ENCODE results near the gene TMPRSS2.
A peak's percentile ranks its signal among the peaks of the same experiment; 100 is the strongest.
"Not testable (repeated sequence)": the region's sequence is repeated elsewhere in the genome, so short reads cannot be mapped to it uniquely, and the experiment has no call there.

TMPRSS2 gene

DNA sequence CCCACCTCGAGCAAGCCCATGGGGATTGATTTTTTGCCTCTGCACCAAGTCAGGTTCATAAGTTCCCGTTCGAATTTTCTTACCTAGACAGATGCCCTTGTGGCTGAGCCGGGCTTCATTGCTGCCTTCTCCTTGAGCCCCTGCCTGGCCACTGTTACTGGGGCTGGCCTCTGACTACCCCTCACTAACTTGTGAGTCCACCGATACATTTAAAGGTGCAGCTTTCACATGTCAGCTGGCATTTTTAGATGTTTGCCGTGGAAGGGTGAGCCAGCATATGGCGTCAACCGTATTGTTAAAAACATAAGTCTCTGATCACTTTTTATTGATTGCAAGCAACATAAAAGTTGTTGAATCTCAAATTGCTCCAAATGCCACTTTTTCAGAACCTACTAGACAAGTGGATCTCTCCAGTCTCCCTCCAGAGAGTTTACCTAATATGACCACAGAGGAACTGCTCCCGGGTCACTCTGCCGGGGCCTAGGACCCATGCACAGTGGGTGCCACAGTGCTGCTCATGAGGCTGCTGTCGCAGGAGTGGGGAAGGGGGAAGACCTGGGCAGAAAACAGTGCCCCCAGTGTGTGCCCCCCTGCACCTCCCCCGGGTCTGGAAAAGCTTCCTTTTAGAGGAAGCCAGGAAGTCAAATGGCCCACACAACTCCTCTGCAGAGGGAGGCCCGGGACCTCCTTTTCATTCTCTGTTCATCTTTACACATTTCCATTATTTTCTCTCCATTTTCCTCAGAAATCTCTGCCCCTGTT, 63.1 kb downstream of the TMPRSS2 start:
- no peak for DNase-seq

DNA sequence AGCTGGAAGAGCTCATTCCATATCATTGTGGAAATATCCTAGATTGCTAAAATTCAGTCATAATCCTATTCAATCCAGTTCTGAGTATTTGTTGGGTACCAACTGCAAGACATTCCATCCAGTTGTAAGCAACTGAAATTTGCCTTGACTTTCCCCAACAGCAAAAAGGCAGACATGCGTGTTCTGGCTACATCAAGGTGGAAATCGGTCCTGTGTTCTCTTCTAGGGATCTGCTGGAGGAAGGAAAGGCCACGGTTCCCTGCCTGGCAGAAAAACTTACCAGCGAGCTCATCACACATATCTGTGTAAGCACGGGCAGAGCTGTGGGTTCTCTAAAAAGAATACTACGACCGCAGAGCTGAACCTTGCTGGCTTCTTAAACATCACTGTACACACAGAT, 64.4 kb downstream of the TMPRSS2 start:
- no peak for DNase-seq

DNA sequence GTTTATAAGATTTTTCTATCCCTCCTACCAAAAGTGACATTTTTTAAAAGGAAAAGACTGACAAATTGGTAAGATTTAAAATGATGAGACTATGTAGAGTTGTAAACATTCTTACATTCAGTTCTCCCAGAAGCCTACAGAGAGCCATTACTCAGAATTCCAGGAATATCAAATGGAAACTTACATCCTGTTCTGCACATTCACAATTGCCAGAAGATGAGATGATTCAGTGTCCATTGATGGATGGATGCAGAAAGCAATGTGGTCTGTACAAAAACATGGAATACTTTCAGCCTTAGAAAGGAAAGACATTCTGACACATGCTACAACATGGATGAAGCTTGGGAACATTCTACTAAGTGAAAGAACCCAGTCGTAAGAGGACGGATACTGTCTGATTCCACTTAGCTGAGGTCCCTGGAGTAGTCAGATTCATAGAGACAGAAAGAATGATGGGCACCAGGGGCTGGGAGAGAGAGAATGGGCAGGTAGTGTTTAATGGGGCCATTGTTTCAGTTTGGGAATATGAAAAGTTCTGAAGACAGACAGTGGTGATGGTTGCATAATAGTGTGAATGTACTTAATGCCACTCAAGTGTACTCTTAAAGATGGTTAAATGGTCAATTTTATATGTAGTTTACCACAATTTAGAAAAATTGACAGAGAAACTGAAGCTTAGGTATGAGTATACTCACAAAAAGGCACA, 65.3 kb downstream of the TMPRSS2 start:
- DNase-seq: no peak

DNA sequence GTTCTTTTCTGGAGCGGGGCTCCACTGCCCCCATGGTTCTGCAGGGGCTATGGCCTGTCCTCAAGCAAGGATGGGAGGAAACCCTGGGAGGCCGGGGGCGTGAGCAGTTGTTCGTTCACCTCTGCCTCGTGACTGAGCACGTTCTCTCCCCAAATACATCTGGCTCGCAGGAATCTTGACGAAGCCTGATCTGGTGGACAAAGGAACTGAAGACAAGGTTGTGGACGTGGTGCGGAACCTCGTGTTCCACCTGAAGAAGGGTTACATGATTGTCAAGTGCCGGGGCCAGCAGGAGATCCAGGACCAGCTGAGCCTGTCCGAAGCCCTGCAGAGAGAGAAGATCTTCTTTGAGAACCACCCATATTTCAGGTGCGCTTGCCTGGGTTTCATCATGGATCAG, 66.4 kb downstream of the TMPRSS2 start:
- DNase-seq: no peak

DNA sequence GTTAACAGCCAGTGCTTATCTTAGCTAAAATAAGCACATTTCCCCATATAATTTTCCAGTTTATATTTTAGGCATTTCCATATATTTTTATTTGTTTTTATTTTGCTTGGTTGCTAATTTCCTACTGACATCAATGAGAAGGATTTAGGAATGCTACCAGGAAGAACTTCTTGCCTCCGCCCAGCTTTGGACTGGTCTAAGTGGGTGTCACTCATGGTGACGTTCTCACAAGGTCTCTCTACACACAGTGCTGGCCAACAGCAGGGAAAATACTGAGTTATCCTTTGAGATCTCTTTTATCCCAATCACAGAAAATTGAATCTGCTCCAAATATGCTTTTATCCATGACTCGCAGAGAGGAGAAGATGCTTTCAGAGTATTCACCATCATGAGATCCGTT, 68.7 kb downstream of the TMPRSS2 start:
- DNase-seq: no peak

DNA sequence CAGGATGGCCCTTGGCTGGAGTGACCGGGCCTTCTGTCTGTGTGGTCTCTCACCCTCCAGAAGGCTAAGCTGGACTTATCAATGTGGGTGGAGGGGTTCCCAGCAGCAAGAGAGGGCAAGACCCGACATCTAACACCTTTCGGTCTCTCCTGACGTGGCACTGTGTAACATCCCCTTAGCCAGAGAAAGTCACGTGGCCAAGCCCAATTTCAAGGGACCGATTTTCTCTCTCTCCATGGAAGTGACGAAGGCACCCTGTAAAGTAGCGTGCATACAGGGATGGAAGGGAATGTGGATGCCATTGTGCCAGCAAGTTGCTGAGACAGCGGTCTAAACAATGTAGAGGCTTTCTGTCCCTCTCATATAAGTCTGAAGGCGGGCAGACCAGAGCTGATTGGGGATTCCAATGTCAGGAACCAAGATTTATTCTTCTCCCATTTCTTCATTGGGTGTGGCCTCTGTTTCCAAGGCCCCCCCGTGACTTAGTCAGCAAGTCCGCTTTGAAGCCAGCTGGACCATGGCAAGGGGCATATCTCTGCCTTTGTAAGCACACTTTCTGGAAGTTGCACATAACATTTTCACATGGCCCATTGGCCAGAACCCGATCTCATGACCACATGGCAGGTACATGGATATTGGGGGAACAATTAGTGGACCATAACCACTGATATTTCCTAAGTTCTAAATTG, 69.4 kb downstream of the TMPRSS2 start:
- no peak for DNase-seq

DNA sequence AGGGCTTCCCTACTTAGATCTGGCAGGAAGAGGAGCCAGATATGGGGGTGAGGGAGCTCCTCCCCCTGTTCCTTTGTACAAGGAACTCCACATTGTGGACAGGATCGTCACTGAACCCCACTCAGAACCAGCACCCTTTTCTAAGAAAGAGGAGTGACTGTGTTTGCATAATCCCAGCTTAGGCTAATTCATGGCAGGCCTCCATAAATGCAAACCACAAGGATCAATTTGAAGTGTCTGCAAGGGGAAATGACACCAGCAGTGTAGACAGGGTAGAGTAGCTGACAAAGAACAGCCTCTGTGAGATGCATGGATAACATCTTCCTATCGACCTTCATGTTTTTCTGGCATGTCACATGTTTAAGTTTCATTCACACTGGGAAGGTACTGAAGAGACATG, 70.2 kb downstream of the TMPRSS2 start:
- no peak for DNase-seq

DNA sequence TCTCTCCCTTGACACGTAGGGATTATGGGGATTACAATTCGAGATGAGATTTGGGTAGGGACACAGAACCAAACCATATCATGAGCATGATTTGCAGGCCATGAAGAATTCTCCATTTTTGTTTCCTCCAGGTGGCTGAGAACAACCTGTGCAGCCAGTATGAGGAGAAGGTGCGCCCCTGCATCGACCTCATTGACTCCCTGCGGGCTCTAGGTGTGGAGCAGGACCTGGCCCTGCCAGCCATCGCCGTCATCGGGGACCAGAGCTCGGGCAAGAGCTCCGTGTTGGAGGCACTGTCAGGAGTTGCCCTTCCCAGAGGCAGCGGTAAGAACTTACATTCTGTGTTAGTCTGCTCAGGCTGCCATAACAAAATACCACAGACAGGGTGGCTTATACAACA, 72.3 kb downstream of the TMPRSS2 start:
- DNase-seq: no peak

DNA sequence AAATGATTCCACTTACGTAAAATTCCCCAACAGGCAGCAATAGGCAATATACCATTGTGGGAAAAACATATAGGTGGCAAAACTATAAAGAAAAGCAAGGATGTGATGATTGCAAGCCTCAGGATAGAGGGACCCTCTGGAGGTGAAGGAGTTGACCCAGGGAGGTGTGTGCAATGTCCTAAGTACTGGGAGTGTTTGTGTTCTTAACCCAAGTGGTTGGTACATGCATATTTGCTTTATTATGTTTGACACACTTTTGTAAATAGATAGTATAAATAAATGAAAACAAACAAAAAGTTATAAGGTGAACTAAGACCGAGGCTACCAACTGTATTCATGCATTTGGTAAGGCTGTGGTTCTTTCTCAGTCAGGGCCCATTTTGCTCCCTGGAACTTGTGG, 74.4 kb downstream of the TMPRSS2 start:
- DNase-seq: no peak

DNA sequence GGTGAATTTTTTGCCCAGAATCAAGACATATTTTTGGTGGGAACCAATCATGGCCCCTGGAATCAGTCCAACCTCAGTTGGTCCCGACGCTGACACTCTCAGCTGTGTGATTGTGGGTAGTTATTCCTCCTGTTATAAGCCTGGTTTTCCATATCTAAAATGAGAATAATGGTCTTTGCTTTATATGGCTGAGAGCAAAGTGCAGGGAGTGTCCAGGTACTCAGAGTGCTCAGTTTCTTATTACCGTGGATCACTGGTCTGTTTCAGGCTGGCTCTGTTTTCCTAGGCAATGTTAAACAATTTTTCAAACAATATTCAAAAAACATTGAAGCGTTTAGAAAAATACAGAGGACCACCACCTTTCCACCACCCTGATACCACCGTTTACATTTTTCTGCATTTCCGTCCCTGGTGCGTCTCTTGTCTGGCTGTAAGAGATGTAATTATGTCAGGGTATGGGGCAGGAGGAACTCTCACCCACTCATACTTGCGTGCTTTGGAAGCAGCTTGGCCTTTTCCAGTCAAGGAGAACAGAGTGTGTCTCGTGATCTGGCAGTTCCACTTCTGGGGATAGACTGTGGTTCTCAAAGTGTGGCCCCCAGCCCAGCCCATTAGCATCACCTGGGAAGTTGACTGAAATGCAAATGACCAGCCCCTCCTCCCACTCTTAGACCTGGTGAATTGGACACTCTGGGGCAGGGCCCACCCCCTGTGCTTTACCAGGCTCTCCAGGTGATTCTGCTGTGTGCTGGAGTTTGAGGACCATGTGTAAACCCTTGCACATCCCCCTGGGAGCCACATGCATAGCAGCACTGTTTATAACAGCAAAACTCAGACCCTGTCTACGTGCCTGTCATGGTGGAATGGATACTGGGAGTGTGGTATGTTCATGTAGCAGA, 75.1 kb downstream of the TMPRSS2 start:
- no peak for DNase-seq

DNA sequence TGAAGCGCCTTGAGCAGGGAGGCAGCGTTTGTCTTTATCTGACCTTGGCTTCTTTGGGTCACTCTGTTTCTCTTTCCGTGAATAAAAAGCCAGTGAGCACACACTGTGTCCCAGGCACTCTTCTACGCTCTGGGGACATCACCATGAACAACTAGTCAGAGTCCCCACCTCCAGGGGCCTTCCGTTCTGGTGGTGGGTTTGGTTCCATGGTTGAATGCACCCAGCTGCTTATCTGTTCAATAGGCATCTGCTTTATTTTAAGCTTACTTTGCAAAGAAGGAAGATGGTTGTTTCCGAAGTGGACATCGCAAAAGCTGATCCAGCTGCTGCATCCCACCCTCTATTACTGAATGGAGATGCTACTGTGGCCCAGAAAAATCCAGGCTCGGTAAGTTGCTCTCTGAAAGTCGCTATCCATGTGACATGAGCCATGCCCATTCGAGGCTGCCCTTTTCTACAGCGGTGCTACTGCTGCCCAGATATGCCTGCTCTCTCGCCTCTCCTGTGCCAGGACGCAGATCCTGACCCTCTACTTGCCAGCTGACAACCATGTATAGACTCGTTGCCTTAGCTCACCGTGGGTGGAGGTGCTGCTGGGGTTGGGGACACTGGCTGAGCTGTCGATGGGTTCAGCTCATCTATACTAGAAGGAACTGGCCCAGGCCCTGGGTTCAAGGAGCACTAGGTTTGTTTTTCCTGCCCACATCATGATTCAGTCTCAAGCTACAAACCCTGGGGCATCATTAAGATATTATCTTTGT, 76.0 kb downstream of the TMPRSS2 start:
- DNase-seq: no peak

DNA sequence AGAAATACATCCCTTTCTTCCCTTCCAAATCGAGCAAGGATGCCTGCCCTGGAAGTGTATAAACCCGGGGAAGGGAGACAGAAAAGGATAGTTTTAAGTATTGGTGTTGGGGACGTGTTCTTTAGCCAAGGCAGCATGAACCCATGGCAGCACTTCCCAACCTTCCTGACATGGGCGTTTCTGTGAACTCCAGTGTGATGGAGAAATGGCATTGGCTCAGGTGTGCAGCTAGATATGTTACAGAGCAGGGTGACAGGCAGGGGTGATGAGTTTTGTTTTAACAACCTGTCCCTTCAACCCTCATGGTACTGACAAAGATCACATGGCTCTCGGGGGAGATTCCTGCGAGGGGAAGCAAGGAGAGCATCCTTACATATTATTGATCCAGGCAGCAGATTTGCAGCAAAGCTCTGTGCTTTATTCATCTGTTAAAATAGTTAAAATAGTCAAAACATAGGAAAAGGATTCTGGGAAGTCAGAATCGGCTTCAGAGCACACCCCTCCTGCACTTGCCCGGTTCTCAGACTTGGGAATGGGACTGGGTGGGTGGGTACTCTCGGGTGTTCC, 78.0 kb downstream of the TMPRSS2 start:
- DNase-seq: no peak

DNA sequence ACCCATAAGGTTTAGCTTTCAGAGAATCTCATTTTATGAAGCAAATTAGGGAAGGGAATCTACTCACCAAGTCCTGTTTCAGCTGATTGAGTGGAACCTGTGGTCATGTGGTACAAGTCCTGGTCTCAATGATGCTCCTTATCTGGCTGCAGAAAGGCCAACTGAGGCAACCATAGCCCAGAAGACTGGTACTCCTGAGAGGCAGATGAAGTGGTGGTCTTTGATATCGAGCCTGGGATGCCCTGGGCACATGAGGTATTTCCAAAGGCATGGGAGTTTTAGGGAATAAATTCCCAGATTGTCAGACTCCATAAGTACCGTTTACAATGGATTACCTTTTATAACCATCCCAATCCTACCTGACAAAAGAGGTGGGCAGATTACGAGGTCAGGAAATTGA, 78.7 kb downstream of the TMPRSS2 start:
- no peak for DNase-seq

DNA sequence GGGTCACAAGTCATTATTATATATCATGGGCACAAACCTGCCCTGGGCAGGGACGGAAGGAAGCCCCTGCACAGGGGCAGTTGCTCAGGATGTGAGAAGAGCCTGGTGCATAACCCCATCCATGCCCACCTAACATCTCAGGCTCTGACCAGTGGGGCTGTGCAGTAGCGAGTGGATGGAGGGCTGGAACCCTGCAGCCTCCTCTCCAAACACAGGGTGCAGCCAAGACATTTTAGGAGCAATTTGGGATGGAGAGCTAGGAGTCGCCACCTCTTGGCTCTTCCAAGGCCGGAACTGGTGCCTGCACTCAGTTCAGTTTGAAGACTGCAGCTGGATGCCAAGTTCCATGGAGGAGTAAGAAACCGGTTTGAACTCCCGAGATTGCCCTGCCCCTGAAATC, 79.1 kb downstream of the TMPRSS2 start:
- DNase-seq: no peak

DNA sequence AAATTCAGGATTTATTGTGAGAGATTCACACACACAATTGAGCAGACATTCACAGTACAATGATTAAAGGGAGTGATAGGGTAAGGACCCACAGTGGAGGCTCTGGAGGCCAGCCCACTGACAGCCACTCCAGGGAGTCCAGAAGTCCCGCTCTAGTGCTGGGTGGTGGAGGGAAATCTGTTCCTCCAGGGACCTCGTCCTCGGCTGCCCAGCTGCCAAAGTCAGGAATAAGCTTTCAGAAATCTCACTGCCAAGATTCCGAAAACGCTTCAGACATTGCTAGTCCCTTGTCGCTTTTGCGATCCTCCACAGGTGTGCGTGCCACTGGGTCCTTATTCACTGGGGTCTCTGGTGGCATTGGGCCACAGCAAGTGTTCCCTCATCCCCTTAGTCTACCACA, 79.6 kb downstream of the TMPRSS2 start:
- no peak for DNase-seq

DNA sequence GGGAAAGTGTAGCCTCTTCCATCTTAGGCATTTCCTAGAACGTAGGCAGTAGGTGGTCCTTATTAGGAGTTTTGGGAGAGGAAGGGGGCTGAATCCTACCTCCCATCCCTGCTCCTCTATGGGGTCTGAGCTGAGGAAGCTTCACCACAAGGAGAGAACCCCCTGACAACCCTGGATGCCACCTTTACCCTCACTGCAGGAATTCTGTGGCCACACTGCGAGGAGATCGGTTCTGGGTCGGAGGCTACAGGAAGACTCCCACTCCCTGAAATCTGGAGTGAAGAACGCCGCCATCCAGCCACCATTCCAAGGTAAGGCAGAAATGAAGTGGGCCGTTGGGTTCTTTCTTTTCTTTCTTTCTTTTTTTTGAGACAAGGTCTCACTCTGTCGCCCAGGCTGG, 80.4 kb downstream of the TMPRSS2 start:
- DNase-seq: no peak

DNA sequence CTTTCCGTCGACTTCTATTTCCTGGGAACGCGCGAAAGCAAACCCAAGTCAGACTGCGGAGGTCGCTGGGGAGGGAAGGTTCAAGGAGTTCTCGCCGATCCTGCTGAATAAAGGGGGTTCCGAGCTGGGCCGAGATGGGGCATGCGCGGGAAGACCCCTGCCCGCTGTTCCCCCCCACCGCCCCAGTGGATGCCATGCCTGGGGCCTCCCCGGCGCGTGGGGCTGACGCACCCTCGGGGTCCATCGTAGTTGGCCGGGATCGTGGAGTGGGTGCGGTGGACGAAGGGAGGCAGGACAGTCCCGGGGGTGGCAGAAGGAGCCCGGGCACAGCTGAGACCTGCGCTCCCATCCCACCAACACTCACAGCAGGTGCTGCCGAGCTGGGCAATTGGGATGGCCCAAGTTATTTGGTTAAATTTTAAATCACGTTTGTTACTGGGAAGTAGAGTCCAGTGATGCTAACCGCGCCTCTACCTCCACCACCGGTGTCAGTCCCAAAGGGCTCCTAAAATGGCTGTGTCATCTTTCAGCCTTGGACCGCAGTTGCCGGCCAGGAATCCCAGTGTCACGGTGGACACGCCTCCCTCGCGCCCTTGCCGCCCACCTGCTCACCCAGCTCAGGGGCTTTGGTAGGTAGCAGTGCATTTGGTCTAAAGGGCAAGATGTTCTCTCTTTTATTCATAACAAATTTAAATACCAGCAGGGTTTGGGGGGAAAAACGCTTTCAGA, 81.1 kb downstream of the TMPRSS2 start:
- DNase-seq: no peak

DNA sequence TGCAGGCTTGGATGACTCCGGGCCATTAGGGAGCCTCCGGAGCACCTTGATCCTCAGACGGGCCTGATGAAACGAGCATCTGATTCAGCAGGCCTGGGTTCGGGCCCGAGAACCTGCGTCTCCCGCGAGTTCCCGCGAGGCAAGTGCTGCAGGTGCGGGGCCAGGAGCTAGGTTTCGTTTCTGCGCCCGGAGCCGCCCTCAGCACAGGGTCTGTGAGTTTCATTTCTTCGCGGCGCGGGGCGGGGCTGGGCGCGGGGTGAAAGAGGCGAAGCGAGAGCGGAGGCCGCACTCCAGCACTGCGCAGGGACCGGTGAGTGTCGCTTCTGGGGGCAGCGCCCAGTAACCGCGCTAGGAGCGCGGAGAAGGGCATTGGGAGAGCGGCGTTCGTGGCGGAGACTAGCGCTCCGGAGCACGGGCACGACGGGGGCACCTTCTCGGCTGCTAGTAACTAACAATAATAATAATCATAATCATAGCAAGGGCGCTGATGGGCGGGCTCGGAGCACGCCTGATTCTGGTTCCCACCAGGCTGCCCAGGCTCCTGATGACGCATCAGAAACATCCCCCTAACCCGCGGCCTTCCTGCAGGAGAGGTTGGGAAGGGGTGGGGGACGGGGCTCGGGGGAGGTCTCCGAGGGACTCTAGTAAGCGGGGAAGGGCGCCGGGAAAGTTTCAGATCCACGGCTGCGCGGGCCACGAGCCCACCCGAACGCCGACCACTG, 81.8 kb downstream of the TMPRSS2 start, which contains the start of gene MX1:
MX1 (plus strand) TSS at position 286 of the 722 bp plus-strand sequence. CDS start 5,832 bp downstream, outside the sequence.
- DNase-seq: peak; percentile 77

DNA sequence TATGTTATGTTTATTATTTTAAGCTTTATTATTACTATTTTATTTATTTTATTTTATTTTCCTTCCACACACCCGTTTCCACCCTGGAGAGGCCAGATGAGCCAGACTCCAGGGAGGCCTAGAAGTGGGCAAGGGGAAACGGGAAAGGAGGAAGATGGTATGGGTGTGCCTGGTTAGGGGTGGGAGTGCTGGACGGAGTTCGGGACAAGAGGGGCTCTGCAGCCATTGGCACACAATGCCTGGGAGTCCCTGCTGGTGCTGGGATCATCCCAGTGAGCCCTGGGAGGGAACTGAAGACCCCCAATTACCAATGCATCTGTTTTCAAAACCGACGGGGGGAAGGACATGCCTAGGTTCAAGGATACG, 82.4 kb downstream of the TMPRSS2 start:
- DNase-seq: no peak

DNA sequence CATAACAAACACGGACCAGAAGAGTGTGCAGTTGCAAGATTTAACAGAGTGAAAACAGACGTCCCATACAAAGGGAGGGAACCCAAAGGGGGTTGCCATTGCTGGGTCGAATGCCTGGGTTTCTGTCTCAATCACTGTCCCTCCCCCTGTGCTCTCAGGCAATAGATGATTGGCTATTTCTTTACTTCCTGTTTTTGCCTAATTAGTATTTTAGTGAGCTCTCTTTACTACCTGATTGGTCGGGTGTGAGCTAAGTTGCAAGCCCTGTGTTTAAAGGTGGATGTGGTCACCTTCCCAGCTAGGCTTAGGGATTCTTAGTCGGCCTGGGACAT, 84.7 kb downstream of the TMPRSS2 start:
- not testable (repeated sequence) for DNase-seq
